HTERT RPE-1 (cell line): ENCODE data around the gene MACF1.

Experiments used
- in situ Hi-C: fragments of 300-500 bp; cut with MboI; formaldehyde crosslinking; loops from 4 replicates; pipeline ENCODE4 v1.14.3; 2020; ENCODE audit warnings: low sequenced_read_pairs

Gene MACF1

DNA sequence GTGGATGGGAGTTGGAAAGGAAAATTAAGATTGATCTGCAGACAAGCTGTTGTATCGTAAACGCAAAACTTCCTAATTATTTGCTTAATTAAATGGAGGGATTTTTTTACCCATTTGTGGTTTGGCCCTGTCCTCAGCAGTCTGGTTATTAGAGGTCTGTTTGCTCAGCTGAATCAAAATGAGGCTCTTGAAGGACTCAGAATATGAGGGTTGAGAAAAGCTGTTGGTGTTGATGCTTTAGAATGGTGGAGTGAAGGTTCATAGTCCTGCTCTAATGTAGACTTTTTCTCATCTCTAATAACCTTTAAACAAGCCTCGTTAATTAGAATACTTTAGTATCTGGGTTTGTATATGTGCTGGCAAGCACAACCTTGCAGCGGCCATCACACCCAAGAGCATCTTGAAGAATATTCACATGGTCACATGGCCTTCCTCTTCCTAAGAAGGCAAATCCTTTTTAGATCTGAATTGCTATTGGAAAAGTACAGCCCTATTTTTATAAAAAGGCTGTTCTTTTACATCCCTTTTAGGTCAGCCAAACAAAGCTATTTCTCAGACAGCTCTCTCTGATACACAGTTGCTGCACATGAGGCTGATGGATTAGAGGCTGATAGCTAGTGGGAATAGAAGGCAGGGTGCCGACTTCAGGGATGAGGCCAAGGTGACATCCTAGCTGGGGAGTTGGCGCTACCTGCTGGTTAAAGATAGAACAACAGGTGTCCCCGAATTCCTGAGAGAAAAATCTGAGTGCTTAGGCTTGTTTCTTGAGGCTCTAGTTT is 53.8 kb downstream of the MACF1 start:
- in situ Hi-C loops = no loop called here

DNA sequence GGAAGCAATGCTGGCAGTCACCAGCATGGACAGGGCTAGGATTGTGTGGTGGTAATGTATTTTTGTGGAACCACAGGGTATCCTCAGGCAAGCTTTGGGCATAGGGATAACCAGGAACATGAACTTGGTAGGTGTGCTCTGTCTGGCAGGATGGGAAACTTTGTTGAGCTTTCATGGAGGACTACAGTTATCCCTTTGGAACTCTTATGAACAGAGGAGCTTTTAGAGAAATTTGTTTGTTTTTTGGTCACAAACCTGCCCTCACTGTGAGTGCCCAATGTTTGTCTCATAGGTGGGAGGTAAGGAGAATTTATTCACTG is 54.4 kb downstream of the MACF1 start:
- in situ Hi-C loops = no loop called here

DNA sequence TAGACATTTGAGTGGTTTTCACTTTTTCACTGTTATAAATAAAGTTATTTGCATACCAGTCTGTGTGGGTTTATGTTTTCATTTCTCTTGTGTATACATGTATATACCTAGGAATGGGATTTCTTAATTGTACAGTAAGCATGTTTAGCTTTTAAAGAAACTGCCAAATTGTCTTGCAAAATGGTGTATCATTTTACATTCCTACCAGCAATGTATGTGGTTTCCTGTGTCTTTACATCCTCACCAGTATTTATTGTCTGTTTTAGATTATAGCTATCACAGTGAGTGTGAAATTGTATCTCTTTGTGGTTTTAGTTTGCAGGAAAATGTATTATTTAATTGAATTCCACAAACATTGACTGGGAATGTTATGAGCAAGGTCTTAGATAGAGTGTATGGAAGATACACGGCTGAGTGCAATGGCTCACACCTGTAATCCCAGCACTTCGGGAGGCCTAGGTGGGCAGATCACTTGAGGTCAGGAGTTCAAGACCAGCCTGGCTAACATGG is 57.3 kb downstream of the MACF1 start:
- in situ Hi-C loops = no loop called here

DNA sequence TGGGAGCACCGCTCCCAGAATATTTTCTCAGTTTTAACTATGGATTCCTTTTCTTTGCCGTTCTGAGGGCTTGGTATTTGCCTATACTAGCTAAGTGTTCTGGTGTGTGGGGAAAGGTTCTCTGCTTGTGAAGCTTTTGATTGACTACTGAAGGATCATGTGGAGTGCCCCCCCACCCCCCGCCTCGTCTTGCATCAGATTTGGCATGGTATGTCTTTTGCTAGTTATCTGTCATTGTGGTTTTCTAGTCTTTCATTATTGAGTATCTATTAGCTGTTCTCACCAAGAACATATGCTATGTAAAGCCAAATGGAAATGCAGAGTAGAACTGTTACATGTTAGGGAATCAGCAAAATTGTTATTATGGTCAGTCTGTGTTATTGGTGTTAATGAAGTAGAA is 58.3 kb downstream of the MACF1 start:
- in situ Hi-C loops = no loop called here

DNA sequence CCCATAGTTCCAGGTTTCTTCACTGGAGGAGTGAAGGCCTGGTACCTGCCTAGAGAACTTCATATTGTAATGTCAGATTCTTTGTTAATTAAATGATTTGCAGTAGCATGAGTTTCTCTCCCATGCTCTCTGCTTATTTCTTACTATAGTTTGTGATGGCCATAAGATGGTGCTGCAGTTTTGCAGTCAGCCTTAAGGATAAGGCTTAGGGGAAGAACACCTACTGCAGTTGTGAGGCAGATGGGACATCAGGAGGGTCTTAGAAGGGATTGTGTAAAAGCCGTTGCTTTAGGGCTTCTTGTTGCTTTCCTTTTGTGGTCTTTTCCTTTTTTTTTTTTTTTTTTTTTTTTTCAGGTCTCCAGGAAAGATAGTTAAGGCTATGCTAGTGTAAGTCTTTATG is 61.8 kb downstream of the MACF1 start:
- in situ Hi-C loops = no loop called here

DNA sequence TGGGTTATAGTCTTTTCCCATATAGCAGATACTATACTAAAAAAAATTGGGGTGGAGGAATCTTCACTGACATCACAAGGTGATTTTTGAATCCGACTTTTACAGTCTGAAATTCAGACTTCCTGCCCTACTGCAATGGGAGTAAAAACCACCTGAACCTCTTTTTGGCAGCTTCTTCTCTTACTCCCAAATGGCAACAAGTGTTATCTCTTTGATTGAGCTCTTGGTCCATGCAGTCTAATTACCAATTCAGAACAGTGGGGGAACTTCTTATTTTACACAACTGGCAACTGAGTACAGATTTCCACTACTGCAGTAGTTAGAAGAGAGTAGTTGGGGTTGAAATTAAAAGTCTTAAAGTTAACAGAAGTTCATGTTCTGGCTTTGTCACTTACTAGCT is 62.3 kb downstream of the MACF1 start:
- in situ Hi-C loops = no loop called here

DNA sequence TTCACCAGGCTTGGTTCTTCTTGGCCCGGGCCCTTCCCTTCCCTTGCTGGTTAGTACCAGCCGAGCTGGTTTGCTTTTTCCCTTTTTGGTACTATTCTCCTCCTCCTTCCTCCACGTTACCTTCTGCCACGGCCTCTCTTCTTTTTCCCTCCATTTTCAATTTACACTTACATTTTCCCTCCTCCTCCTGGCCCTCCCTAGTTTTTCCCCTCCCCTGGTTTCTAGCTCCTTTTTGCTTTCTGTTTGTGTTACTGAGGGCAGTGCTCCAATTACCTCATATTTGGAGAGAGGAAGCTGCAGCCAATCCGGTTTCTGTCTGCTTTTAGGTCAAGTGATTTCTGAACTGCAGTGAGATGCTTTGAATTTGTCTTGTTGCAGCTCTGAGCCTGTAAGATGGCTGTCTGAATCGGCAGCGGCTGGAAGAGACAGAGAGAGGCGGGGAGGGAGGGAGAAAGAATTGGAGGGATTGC is 63.7 kb downstream of the MACF1 start:
- in situ Hi-C loops = no loop called here

DNA sequence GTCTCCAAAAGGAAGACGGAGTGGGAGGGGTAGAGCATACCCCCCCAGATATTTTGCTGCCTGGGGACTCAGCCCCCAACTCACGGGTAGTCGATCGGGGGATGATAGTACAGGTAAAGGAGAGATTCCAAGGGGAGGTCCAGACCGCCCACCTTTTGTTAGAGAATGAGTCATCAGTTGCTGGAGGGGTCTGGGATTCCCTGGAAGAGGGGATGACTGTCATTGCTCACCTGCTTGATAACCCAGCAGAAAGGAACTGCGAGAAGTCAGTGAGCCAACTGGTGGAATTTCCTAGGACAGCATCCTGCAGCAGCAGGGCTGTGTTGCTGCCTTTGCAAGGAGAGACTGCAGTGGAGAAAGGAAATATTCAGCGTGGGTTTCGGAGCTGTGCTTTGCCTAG is 64.4 kb downstream of the MACF1 start:
- in situ Hi-C loops = no loop called here

DNA sequence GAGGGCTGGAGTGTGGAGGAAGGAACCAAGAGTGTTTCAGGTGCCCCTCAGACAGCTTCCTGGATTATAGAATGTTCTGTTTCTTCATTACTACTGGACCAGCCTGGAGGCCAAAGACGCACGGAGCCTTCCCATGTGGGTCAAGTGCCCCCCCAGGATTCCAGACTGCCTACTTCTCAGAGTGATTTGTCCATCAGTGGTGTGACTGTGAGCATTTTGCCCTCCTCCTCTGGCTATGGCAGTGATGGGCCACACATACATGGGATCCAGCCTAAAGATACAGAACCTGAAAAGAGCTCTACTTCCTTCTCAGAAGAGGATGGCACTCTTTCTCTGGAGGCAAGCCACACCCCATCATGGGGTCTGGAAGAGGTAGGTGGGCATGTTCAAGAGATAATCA is 64.9 kb downstream of the MACF1 start:
- in situ Hi-C loops = no loop called here

DNA sequence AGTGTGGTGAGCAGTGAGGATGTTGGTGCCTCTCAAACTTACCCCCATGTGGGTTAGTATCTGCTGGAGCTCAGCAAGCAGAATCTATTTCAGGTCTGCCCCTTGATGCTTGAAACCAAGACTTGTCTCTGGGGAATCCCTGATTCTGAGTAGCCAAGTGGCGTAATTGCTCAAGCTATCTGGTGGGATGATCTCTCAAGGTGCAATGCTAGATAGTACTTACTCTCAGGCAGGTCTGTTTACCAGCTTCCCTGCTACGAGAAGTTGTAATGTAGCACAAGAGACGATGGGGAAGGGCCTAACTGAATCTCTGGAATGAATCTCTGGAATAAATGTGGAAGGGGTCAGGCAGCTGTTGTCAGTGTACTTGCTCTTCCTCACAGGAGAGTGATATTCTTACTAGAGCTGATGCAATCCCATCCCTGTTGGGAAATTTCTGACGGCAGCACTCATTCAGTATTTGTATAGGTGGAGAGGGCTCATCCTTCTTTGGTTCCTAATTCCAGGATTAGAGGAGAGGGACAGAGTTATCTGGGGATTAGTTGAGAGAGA is 65.4 kb downstream of the MACF1 start:
- in situ Hi-C loops = no loop called here

DNA sequence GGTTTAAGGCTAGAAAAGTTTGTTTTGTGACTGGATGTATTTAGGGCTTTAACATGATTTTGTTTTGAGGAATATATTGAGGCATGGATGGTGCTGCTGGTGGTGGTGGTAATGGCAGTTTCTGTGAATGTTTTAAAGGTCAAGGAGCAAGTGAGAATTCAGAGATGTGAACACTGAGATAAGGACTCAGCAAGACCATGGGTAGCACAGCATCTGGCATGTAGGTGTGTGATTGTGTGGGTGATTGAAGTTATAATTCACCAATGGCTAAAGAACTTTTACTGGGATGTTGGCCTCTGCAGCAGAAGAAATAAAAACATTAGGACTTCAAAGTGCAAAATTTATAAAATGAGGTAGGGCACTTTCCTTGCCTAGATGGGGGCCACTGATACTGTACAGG is 65.9 kb downstream of the MACF1 start:
- in situ Hi-C loops = no loop called here

DNA sequence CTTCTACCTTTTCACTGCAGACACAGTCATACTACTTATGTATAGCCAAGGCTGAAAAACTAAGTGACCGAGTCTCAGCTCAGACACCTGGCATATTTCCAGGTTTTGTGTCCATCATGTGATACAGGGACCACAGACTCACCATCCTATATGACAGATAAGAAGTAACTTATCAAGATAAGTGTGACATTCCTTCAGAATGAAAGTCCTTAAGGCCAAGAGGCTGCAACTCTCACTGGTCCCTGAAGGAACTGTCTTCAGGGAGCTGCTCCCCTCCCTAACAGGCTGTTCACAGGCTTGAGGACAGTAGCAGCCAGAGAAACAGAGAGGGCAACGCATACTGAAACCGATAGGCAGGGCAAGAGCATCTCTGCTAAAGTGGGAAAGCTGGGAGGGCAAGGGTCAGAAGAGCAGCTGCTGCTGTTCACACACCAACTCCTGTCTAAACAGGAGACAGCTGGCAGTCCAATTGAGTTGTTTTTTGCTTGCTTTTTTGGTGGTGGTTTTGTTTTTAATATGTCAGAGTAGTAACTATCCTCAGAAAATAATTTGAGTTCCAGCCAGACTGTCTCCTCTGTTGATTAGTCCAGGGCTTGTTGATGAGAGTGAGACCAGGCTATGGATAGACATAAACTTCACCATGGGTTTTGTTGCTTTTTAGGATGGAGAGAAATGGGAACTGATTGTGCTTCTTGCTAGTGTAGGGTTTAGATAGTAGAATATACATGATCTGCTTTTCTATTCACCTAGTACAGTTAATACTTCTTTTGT is 67.7 kb downstream of the MACF1 start:
- in situ Hi-C loops = no loop called here

DNA sequence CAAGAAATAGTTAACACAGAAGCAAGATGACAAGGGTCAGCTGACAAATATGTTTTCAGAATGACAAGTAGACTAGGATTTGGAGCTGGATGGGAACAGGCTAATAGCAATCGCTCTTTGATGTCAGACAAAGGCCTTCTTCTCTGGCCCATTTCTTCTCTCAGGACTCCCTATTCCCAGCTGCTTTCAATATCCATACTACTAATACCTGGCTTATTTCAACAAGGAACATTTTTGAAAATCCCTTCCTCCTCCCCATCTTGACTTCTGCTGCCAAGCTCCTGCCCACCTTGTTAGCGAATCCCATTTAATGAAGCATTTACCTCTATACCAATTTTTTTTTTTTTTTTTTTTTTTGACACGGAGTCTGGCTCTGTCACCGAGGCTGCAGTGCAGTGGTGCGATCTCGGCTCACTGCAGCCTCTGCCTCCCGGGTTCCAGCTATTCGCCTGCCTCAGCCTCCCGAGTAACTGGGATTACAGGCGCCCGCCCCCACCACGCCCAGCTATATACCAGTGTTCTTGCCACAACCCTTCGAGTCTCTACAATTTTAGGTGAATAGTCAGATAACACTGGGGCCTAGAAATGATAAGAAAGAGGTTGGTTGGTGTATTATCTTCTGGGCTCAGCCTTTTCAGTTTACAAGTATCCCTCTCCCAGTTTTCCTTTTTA is 68.4 kb downstream of the MACF1 start:
- in situ Hi-C loops = no loop called here

DNA sequence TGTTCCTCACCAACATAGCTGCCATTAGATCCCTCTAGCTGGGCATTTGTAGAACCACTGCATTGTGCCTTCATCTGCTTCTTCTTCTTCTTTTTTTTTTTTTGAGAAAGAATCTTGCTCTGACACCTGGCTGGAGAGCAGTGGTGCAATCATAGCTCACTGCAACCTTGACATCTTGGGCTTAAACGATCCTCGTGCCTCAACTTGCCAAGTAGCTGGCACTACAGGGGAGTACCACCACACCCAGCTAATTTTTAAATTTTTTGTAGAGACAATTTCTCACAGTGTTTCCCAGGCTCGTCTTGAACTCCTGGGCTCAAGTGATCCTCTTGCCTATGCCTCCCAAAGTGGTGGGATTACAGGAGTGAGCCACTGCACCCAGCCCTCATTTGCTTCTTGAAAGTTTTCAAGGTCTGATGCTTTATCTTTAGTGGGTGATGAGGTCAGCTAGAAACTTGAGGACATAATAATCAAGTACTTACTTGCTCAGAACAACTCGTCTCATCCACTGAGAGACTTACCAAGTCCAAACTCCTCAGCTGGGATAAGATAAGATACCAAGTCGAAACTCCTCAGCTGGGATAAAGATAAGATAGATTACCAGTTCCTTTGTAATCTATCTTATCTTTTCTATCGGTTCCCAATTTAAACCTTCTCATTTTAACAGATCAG is 71.5 kb downstream of the MACF1 start:
- in situ Hi-C loops = no loop called here

DNA sequence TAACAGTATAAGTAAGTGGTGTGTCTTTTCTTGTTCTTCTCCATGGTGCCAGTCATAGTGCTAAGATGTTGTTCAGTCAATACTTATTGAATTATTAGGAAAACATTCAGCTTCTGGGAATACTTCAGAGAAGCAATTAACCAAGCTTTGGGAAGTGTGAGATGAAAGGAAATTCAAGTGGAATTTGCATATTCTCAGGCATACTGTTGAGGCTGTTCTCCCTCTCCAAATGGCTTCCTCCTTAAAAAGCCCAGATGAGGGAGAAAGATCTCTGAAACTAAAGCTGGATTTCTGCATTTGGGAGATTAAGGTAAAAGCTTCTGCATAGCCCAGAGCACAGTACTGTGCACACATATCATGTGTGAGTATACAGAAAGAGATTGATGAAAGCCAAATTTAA is 73.4 kb downstream of the MACF1 start:
- in situ Hi-C loops = no loop called here

DNA sequence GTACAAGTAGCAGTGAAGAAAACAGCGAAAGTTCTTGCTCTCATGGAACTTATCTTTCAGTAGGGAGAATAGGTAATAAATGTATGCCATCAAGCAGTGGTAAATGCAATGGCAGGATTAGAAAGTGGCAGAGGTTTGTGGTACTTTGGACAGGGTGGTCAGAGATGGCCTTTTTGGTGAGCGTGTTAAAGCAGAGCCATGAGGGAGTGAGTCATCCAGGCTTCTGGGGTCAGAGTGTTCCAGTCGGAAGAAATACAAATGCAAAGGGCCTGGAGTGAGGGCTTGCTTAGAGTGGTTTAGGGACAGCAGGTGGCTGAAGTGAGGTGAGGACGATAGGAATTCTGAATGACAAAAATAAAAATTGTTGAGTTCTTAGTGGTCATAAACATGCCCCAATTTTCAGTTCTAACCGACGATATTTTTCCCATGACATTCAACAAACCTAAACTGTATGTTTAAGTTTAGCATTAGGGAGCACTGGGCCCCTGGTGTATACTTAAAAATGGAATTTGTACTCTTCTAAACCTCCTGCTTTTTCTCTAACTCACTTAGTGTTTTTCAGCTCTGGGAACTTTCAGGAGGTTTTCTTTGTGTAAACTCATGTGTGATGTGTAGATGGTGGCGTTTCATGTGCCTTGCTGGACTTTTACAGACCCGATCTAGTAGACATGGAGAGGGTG is 78.2 kb downstream of the MACF1 start:
- in situ Hi-C loops = no loop called here

DNA sequence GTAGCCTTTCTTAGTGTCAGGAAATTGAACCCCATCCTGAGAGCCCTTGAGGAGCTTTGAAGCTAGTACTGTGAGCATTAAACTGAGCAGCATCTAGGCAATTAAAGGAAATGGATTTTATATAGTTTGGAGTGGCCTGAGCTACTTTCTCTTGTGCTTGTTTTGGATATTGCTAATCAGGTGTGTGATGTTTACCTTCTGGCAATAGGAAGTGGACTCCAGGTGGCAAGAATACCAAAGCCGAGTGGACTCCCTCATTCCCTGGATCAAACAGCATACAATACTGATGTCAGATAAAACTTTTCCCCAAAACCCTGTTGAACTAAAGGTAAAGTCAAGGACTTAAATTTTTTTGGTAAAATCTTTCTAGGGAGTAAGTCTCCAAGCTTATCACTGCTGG is 79.4 kb downstream of the MACF1 start:
- in situ Hi-C loops = no loop called here

DNA sequence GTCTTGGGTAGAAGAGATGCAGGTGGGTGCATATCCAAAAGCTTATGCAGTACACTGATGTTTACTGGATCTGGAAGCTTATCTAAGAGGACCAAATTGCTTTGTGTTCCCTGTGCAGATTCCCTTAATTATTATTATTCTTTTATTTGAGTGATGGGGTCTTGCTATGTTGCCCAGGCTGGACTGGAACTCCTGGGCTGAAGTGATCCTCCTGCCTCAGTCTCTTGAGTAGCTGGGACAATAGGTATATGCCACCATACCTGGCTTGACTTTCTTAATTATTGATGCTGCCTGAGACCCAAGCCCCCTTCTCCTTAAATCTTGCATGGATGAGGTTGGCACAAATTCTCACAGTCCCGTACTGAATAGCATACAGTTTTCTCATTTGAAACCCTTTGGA is 83.0 kb downstream of the MACF1 start:
- in situ Hi-C loops = no loop called here

DNA sequence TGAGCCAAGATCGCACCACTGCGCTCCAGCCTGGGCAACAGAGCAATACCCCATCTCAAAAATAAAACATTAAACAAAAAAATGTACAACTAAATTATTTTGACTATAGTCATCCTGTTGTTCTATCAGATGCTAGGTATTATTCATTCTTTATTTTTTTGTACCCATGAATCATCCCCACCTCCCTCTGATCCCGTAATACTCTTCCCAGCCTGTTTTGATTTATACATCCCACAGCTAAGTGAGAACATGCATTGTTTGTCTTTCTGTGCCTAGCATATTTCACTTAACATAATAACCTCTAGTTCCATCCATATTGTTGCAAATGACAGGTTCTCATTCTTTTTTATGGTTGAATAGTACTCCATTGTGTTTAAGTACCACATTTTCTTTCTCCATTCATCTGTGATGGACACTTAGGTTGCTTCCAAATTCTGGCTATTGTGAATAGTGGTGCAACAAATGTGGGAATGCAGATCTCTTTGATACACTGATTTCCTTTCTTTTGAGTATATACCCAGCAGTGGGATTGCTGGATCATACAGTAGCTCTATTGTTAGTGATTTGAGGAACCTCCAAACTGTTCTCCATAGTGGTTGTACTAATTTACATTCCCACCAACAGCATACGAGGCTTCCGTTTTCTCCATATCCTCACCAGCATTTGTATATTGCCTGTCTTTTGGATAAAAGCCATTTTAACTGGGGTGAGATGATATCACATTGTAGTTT is 84.4 kb downstream of the MACF1 start:
- in situ Hi-C loops = no loop called here

DNA sequence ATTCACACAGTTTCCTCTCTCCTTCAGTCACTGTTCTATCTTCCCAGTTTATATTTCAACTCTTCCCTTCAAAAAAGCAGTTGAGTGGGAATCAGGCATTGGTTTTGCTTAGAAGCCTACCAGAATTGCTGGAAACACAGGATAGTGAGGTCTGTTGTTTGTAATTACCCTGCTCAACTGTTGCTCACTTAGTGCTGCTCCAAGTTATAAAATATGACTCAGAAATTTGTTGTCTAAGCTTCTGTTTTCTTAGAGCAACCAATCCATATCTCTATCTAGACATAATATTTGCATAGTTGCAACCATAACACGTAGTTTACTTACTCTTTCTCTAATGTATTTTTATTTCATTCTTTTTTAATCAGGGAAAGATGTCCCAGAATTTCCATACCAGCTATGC is 87.9 kb downstream of the MACF1 start:
- in situ Hi-C loops = no loop called here
